ENCODE data around the gene FAM118A.

DNA sequence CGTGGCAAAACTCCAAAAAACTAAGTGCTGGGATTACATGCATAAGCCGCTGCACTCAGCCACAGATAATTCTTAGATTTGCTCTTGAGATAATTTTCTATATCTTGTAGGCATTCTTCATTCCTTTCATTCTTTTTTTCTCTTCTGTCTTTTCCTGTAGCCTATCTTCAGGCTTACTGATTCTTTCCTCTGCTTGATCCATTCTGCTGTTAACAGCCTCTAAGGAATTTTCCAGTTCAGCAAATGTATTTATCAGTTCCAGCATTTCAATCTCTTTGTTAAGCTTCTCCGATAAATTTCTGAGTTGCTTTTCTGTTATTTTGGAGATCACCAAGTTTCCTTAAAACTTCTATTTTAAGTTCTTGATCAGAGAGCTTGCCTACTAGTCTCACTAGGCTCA is 57.0 kb downstream of the FAM118A start:
- TF ChIP-seq, protein P1, sequence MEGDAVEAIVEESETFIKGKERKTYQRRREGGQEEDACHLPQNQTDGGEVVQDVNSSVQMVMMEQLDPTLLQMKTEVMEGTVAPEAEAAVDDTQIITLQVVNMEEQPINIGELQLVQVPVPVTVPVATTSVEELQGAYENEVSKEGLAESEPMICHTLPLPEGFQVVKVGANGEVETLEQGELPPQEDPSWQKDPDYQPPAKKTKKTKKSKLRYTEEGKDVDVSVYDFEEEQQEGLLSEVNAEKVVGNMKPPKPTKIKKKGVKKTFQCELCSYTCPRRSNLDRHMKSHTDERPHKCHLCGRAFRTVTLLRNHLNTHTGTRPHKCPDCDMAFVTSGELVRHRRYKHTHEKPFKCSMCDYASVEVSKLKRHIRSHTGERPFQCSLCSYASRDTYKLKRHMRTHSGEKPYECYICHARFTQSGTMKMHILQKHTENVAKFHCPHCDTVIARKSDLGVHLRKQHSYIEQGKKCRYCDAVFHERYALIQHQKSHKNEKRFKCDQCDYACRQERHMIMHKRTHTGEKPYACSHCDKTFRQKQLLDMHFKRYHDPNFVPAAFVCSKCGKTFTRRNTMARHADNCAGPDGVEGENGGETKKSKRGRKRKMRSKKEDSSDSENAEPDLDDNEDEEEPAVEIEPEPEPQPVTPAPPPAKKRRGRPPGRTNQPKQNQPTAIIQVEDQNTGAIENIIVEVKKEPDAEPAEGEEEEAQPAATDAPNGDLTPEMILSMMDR (IDR thresholded peaks at IDR 0.05 in 8 of 11, conservative IDR thresholded peaks at IDR 0.05 in 3 of 11), result no peak
- TF ChIP-seq POLR2A (IDR thresholded peaks at IDR 0.05), result no peak
